HL-60 (cell line): ENCODE measurements around the gene ARF5.

Experiments
- DNase-seq, 2 experiments: peaks; one replicate each; pipeline ENCODE4 v3.0.0-alpha.2; 2010 to 2020; ENCODE audit warnings: low read depth in 1 of 2, low spot score in 1 of 2
- H3K27ac ChIP-seq: fragments of 250-450 bp; sonication (Bioruptor Pico); replicated peaks from 2 replicates; pipeline ENCODE4 v1.5.1; 2020; ENCODE audit warnings: mild to moderate bottlenecking, moderate library complexity
- H3K27me3 ChIP-seq: fragments of 250-450 bp; sonication (Bioruptor Pico); 2 replicates; pipeline ENCODE4 v1.5.1; 2021; ENCODE audit warnings: mild to moderate bottlenecking, moderate library complexity; ENCODE audit not compliant: insufficient read depth, poor library complexity, severe bottlenecking
- H3K4me3 ChIP-seq: replicated peaks from 2 replicates; pipeline ENCODE4 v1.5.1; 2011; ENCODE audit warnings: mild to moderate bottlenecking, control low read depth, low read length; ENCODE audit not compliant: insufficient read depth
- GABPA ChIP-seq: IDR thresholded peaks from 2 replicates; pipeline ENCODE4 v1.6.1; 2012; ENCODE audit warnings: low read depth
- POLR2AphosphoS5 ChIP-seq: IDR thresholded peaks from 2 replicates; pipeline ENCODE4 v1.6.1; 2012; ENCODE audit warnings: low read depth
- SPI1 ChIP-seq: IDR thresholded peaks from 2 replicates; pipeline ENCODE4 v1.6.1; 2012; ENCODE audit warnings: low read depth, mild to moderate bottlenecking, borderline replicate concordance
- TF ChIP-seq, protein P1 (sequence below): IDR thresholded peaks from 2 replicates; pipeline ENCODE4 v1.6.1; 2012; ENCODE audit warnings: low read depth; ENCODE audit not compliant: insufficient replicate concordance
- TF ChIP-seq, protein P2 (sequence below): IDR thresholded peaks from one replicate; pipeline ENCODE4 v1.5.1; 2011; ENCODE audit warnings: low read length, control low read depth, inconsistent platforms; ENCODE audit not compliant: insufficient read depth

The ARF5 gene

DNA sequence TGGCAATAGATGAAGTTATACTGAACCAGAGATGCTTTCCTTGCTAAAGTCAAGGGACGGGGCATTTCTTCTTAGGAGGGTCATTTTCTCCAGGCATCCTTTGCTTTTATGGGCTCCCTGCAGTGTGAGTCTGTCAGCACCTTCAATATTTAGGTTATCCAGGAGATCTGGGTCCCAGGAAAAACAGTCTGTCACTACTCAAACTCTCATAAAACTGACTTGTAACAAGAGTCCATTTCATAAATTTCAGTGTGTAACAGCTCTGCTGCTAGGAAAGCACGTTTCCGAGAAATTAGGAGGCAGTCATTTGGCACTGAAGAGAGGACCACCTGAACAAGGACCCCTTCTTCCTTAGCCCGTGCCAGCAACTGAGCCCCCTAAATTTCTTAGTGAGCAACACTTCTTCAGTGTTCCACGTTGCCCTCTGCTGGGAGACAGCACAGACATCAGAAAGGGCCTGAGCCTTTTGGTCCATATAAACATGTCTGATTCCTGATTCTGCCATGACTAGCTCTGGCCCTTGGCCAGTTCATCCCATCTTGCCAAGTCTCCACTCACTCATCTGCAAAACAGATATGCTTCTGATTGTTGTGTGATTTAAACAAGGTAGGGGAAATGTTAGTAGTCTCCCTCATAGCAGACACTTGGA, 10.1 kb upstream of the ARF5 start:
- TF ChIP-seq, protein P1, sequence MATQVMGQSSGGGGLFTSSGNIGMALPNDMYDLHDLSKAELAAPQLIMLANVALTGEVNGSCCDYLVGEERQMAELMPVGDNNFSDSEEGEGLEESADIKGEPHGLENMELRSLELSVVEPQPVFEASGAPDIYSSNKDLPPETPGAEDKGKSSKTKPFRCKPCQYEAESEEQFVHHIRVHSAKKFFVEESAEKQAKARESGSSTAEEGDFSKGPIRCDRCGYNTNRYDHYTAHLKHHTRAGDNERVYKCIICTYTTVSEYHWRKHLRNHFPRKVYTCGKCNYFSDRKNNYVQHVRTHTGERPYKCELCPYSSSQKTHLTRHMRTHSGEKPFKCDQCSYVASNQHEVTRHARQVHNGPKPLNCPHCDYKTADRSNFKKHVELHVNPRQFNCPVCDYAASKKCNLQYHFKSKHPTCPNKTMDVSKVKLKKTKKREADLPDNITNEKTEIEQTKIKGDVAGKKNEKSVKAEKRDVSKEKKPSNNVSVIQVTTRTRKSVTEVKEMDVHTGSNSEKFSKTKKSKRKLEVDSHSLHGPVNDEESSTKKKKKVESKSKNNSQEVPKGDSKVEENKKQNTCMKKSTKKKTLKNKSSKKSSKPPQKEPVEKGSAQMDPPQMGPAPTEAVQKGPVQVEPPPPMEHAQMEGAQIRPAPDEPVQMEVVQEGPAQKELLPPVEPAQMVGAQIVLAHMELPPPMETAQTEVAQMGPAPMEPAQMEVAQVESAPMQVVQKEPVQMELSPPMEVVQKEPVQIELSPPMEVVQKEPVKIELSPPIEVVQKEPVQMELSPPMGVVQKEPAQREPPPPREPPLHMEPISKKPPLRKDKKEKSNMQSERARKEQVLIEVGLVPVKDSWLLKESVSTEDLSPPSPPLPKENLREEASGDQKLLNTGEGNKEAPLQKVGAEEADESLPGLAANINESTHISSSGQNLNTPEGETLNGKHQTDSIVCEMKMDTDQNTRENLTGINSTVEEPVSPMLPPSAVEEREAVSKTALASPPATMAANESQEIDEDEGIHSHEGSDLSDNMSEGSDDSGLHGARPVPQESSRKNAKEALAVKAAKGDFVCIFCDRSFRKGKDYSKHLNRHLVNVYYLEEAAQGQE, result no peak
- TF ChIP-seq GABPA, result no peak
- no peak for TF ChIP-seq SPI1
- TF ChIP-seq, protein P2, sequence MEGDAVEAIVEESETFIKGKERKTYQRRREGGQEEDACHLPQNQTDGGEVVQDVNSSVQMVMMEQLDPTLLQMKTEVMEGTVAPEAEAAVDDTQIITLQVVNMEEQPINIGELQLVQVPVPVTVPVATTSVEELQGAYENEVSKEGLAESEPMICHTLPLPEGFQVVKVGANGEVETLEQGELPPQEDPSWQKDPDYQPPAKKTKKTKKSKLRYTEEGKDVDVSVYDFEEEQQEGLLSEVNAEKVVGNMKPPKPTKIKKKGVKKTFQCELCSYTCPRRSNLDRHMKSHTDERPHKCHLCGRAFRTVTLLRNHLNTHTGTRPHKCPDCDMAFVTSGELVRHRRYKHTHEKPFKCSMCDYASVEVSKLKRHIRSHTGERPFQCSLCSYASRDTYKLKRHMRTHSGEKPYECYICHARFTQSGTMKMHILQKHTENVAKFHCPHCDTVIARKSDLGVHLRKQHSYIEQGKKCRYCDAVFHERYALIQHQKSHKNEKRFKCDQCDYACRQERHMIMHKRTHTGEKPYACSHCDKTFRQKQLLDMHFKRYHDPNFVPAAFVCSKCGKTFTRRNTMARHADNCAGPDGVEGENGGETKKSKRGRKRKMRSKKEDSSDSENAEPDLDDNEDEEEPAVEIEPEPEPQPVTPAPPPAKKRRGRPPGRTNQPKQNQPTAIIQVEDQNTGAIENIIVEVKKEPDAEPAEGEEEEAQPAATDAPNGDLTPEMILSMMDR, result no peak
- TF ChIP-seq POLR2AphosphoS5, result no peak
- DNase-seq, result no peak
- H3K27me3 ChIP-seq, result no peaks in the 10 kb centered on the region
- H3K27ac ChIP-seq, result no peak overlapping the region
- no peak overlapping the region for H3K4me3 ChIP-seq

DNA sequence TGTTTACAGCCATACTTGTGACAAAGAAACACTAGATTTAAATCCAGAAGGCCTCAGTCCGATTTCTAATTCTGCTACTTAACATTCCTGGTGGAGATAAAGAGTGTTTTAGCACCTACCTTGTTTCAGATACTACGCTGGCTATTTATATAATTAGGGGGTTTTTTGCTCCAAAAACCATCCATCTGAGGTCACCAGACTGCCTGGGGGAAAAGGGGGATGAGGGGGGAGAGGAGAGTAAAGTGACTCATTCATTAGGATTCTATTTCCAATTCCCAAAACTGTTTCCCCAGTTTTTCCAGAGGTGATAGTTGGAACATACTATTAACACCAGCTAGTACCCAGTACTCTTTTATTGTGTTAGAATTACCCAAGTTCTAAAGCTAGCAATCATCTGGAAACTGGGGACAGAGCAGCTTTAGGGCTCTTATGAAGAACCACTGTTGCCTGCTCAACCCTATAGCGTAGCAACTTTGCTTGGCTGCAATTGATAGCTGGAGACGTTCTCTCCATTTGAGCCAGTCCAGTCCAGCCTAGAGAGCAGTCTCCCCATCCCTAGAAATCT, 9.4 kb upstream of the ARF5 start:
- no peaks in the 10 kb centered on the region for H3K27me3 ChIP-seq
- no peak for TF ChIP-seq SPI1
- TF ChIP-seq, protein P2, result no peak
- no peak overlapping the region for H3K4me3 ChIP-seq
- DNase-seq, result no peak
- no peak overlapping the region for H3K27ac ChIP-seq

DNA sequence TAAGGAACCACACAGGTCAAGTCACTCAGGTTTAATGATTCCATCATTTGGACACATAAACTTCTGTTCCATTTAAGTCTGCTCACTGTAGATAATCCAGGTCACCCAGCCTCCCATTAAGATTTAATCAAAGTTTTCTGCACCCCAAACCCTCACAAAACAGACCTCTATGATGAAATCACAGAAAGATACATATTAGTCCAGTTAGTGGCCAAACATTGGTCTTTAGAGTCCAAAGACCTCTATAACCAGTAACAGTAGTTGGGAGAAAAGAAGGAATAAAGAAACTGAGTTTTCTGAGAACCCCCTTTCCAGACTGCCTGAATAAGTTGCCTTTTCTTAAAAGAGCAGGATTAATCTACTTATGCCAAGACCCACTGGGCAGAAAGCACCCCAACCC, 7.6 kb upstream of the ARF5 start:
- H3K4me3 ChIP-seq, result no peak overlapping the region
- TF ChIP-seq, protein P1, result no peak
- TF ChIP-seq GABPA (no peak), POLR2AphosphoS5 (no peak), SPI1 (no peak)
- TF ChIP-seq, protein P2, result no peak
- H3K27me3 ChIP-seq, result no peaks in the 10 kb centered on the region
- no peak overlapping the region for H3K27ac ChIP-seq
- DNase-seq, result no peak

DNA sequence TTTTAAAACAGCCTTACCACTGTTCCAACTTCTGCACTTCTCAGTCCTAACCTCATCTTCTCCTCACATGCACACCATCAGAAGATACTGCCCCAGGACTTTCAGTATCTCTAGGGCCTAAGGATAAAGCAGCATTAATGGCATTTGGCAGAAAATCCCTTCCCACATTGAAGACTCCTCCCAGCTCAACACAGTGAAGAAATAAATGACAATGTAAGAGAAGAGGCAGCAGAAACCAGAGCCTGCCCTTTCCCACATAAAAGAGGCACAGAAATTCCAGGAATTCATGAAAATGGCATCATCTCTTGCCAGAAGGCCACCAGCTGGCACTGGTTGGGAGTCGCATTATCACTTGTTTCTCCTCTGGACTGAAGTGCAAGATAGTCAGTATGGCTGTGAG, 6.5 kb upstream of the ARF5 start:
- no peak for DNase-seq
- TF ChIP-seq POLR2AphosphoS5, result no peak
- TF ChIP-seq SPI1, result no peak
- TF ChIP-seq, protein P2, result no peak
- TF ChIP-seq, protein P1, result no peak
- TF ChIP-seq GABPA, result no peak
- H3K4me3 ChIP-seq, result no peak overlapping the region
- H3K27me3 ChIP-seq, result no peaks in the 10 kb centered on the region
- H3K27ac ChIP-seq, result no peak overlapping the region
